HCT116 (cell line): Measurements from ENCODE around the gene THNSL1. TPM values are rescaled to one million over a fixed set of nuclear protein-coding genes. Genes with fewer than 3 reads are reported as not detected.

Source experiments
- ATAC-seq: fragments of 200-7000 bp; cut with Tn5 transposase; 2 replicates; pipeline ENCODE4 v1.9.1; 2020; ENCODE audit warnings: mild to moderate bottlenecking, moderate library complexity
- BruUV-seq: library from RNA; stranded (reverse); fragments of 400-500 nt; replicated peaks from 2 replicates; lab custom pipeline; 2021; lab: Mats Ljungman, UMichigan
- CTCF ChIA-PET: fragments of 300-600 bp; sonication (Branson Sonifier 250); formaldehyde crosslinking; loops from one replicate; lab custom pipeline; 2021; ENCODE audit warnings: antibody characterized with exemption; lab: Charles Lee
- POLR2A ChIA-PET: fragments of 300-600, 350-600 bp; sonication (Branson Sonifier 250); formaldehyde crosslinking; loops from one replicate; lab custom pipeline; 2021; ENCODE audit warnings: antibody characterized with exemption; lab: Charles Lee
- RAD21 ChIA-PET, 2 experiments: fragments of 300-600 bp; sonication (Branson Sonifier 250); formaldehyde crosslinking; loops; one replicate each; lab custom pipeline; 2023; ENCODE audit warnings: low total read pairs in 2 of 2; ENCODE audit not compliant: uncharacterized antibody in 2 of 2, unreplicated experiment in 2 of 2, low non-redundant PET in 1 of 2; lab: Charles Lee
- DNase-seq: peaks from one replicate; pipeline ENCODE4 v3.0.0-alpha.2; 2010; ENCODE audit warnings: low read depth, low spot score
- H2AFZ ChIP-seq: fragments of 200-600 bp; shearing (Covaris generic), sonication (generic); 2 replicates; pipeline ENCODE4 v1.6.1; 2017; ENCODE audit warnings: low read depth, mixed run types, mixed read lengths, antibody characterized with exemption, low read length; ENCODE audit not compliant: poor library complexity, severe bottlenecking
- H3K27ac ChIP-seq: 2 replicates; pipeline ENCODE4 v1.5.1; 2012; ENCODE audit warnings: low read depth, low read length
- H3K27me3 ChIP-seq: fragments of 200-600 bp; sonication (generic); 2 replicates; pipeline ENCODE4 v1.6.1; 2016; ENCODE audit warnings: mixed run types, low read length, mixed read lengths; ENCODE audit not compliant: insufficient read depth
- H3K36me3 ChIP-seq, 2 experiments: fragments of 200-500 bp in 1 of 2; fragments of 200-600 bp in 1 of 2; sonication (Bioruptor generic) in 1 of 2; sonication (generic) in 1 of 2; 2 replicates each; pipeline versions ENCODE4 v1.5.1 to v1.6.1; 2014 to 2016; ENCODE audit warnings: low read length in 2 of 2, inconsistent platforms in 1 of 2, mixed read lengths in 1 of 2, mixed run types in 1 of 2; ENCODE audit not compliant: insufficient read depth in 2 of 2, control insufficient read depth in 1 of 2
- H3K4me1 ChIP-seq, 2 experiments: fragments of 200-600 bp in 1 of 2; sonication (generic) in 1 of 2; 2 replicates each; pipeline versions ENCODE4 v1.5.1 to v1.6.1; 2012 to 2017; ENCODE audit warnings: low read length in 2 of 2, inconsistent platforms in 1 of 2, mild to moderate bottlenecking in 1 of 2, mixed read lengths in 1 of 2, mixed run types in 1 of 2, moderate library complexity in 1 of 2; ENCODE audit not compliant: insufficient read depth in 2 of 2, control insufficient read depth in 1 of 2
- H3K4me2 ChIP-seq: fragments of 200-600 bp; sonication (generic); 2 replicates; pipeline ENCODE4 v1.6.1; 2017; ENCODE audit warnings: mixed run types, low read length, mixed read lengths
- H3K4me3 ChIP-seq, 2 experiments: fragments of 200-600 bp in 1 of 2; sonication (generic) in 1 of 2; replicated peaks in 1 of 2; 2 replicates each; pipeline ENCODE4 v1.5.1; 2011 to 2016; ENCODE audit warnings: low read length in 2 of 2, control low read depth in 1 of 2, low read depth in 1 of 2, mild to moderate bottlenecking in 1 of 2, mixed read lengths in 1 of 2, mixed run types in 1 of 2
- H3K79me2 ChIP-seq: fragments of 200-600 bp; sonication (generic); 2 replicates; pipeline ENCODE4 v1.6.1; 2017; ENCODE audit warnings: mild to moderate bottlenecking, mixed run types, low read length, moderate library complexity, mixed read lengths; ENCODE audit not compliant: insufficient read depth
- H3K9ac ChIP-seq: fragments of 200-600 bp; sonication (generic); 2 replicates; pipeline ENCODE4 v1.6.1; 2016; ENCODE audit warnings: low read length, mixed read lengths
- H3K9me2 ChIP-seq: fragments of 200-600 bp; sonication (generic), shearing (Covaris generic); 2 replicates; pipeline ENCODE4 v1.6.1; 2017; ENCODE audit warnings: mixed run types, mild to moderate bottlenecking, moderate library complexity; ENCODE audit not compliant: insufficient read depth
- H3K9me3 ChIP-seq, 2 experiments: fragments of 200-500 bp in 1 of 2; fragments of 200-600 bp in 1 of 2; sonication (Bioruptor generic) in 1 of 2; sonication (generic) in 1 of 2; 2 replicates each; pipeline ENCODE4 v1.6.1; 2014 to 2017; ENCODE audit warnings: low read length in 2 of 2, mixed read lengths in 2 of 2, inconsistent platforms in 1 of 2, low read depth in 1 of 2, mild to moderate bottlenecking in 1 of 2, mixed run types in 1 of 2, moderate library complexity in 1 of 2; ENCODE audit not compliant: control insufficient read depth in 1 of 2, insufficient read depth in 1 of 2
- H4K20me1 ChIP-seq: fragments of 200-600 bp; sonication (generic), shearing (Covaris generic); 2 replicates; pipeline ENCODE4 v1.6.1; 2017; ENCODE audit warnings: mixed run types, mild to moderate bottlenecking, moderate library complexity; ENCODE audit not compliant: insufficient read depth
- ATF3 ChIP-seq: IDR thresholded peaks from 2 replicates; pipeline ENCODE4 v1.6.1; 2012
- CBX3 ChIP-seq: IDR thresholded peaks from 2 replicates; pipeline ENCODE4 v1.6.1; 2012; ENCODE audit warnings: low read depth
- CEBPB ChIP-seq: IDR thresholded peaks from 2 replicates; pipeline ENCODE4 v1.6.1; 2012; ENCODE audit warnings: low read depth
- CTCF ChIP-seq, 3 experiments: fragments of 200-600 bp in 1 of 3; sonication (generic) in 1 of 3; IDR thresholded peaks in 2 of 3; conservative IDR thresholded peaks in 1 of 3; 2 replicates each; pipeline ENCODE4 v1.5.1; 2012 to 2017; ENCODE audit warnings: low read depth in 2 of 3, low read length in 2 of 3, antibody characterized with exemption in 1 of 3, borderline replicate concordance in 1 of 3, control low read depth in 1 of 3, mild to moderate bottlenecking in 1 of 3, mixed read lengths in 1 of 3, mixed run types in 1 of 3, moderate library complexity in 1 of 3; ENCODE audit not compliant: insufficient read depth in 1 of 3
- EGR1 ChIP-seq: IDR thresholded peaks from 2 replicates; pipeline ENCODE4 v1.6.1; 2012; ENCODE audit warnings: low read depth
- ELF1 ChIP-seq: IDR thresholded peaks from 2 replicates; pipeline ENCODE4 v1.6.1; 2012; ENCODE audit warnings: low read depth, borderline replicate concordance
- EZH2 ChIP-seq: fragments of 200-600 bp; sonication (generic); IDR thresholded peaks from 2 replicates; pipeline ENCODE4 v1.6.1; 2017; ENCODE audit warnings: antibody characterized with exemption, mixed run types
- EZH2phosphoT487 ChIP-seq: fragments of 200-600 bp; IDR thresholded peaks from 2 replicates; pipeline ENCODE4 v1.6.1; 2018; ENCODE audit warnings: antibody characterized with exemption, borderline replicate concordance
- FOSL1 ChIP-seq: IDR thresholded peaks from 2 replicates; pipeline ENCODE4 v1.6.1; 2012; ENCODE audit warnings: low read depth
- JUND ChIP-seq: IDR thresholded peaks from 2 replicates; pipeline ENCODE4 v1.6.1; 2012
- MAX ChIP-seq: IDR thresholded peaks from 2 replicates; pipeline ENCODE4 v1.6.1; 2012
- POLR2A ChIP-seq: IDR thresholded peaks from 2 replicates; pipeline ENCODE4 v1.7.0; 2011; ENCODE audit warnings: borderline replicate concordance; ENCODE audit not compliant: insufficient read depth, insufficient read length; ENCODE audit errors: extremely low read depth
- POLR2AphosphoS5 ChIP-seq: IDR thresholded peaks from 2 replicates; pipeline ENCODE4 v1.6.1; 2011; ENCODE audit warnings: mild to moderate bottlenecking, low read depth, low read length, moderate library complexity
- RAD21 ChIP-seq: IDR thresholded peaks from 2 replicates; pipeline ENCODE4 v1.6.1; 2012; ENCODE audit warnings: low read depth, mild to moderate bottlenecking
- SIN3A ChIP-seq: IDR thresholded peaks from 2 replicates; pipeline ENCODE4 v1.6.1; 2012; ENCODE audit warnings: low read depth
- SRF ChIP-seq: IDR thresholded peaks from 2 replicates; pipeline ENCODE4 v1.6.1; 2012; ENCODE audit warnings: low read depth
- TCF7L2 ChIP-seq: IDR thresholded peaks from 2 replicates; pipeline ENCODE4 v1.7.0; 2011; ENCODE audit warnings: borderline replicate concordance, inconsistent platforms; ENCODE audit not compliant: insufficient read depth, insufficient read length; ENCODE audit errors: extremely low read depth
- YY1 ChIP-seq: IDR thresholded peaks from 2 replicates; pipeline ENCODE4 v1.6.1; 2011; ENCODE audit warnings: low read length, low read depth, moderate library complexity, mild to moderate bottlenecking; ENCODE audit not compliant: insufficient replicate concordance; ENCODE audit errors: extremely low read depth
- ZFX ChIP-seq: fragments of 450-650 bp; IDR thresholded peaks from 2 replicates; pipeline ENCODE4 v1.6.1; 2017
- ZNF274 ChIP-seq: fragments of 200-500 bp; sonication (Bioruptor generic); IDR thresholded peaks from 2 replicates; pipeline ENCODE4 v1.6.1; 2014; ENCODE audit warnings: mild to moderate bottlenecking, low read depth, low read length, inconsistent platforms
- intact Hi-C: fragments of 100-400 bp; cut with micrococcal nuclease; formaldehyde crosslinking; loops from 2 replicates; pipeline ENCODE4 v1.10.0; 2022
- total RNA-seq: library from RNA; stranded (reverse); gene quantifications from one replicate; pipeline ENCODE4 v1.2.1, GENCODE V29; 2021; ENCODE audit not compliant: unreplicated experiment

Gene THNSL1
- total RNA-seq, 1 experiment from 2014 or later: 7.7 TPM

GRCh38 chr10:25049966-25050365, 33.6 kb downstream of the THNSL1 start:
- Histone ChIP-seq H3K4me1 (no peaks in the 10 kb centered on the region), H3K79me2 (no peaks in the 10 kb centered on the region), H3K27me3 (no peaks in the 10 kb centered on the region), H4K20me1 (no peaks in the 10 kb centered on the region), H3K9me2 (no peaks in the 10 kb centered on the region), H3K9me3 (no peaks in the 10 kb centered on the region), H3K27ac (no peak overlapping the region), H3K4me3 (no peak overlapping the region), H3K9ac (no peak overlapping the region), H3K36me3 (no peaks in the 10 kb centered on the region), H3K4me2 (no peak overlapping the region), H2AFZ (no peak overlapping the region)
- TF ChIP-seq CEBPB (no peak), EZH2phosphoT487 (no peak), ZFX (no peak), POLR2A (no peak), JUND (no peak), CBX3 (no peak), ZNF274 (no peak), FOSL1 (no peak), SIN3A (no peak), SRF (no peak), EGR1 (no peak), TCF7L2 (no peak), MAX (no peak), POLR2AphosphoS5 (no peak), ATF3 (no peak), YY1 (no peak), RAD21 (no peak), ELF1 (no peak), CTCF (IDR thresholded peaks at IDR 0.05 in 2 of 3, conservative IDR thresholded peaks at IDR 0.05 in 1 of 3; ENCODE audit: borderline replicate concordance in 1 of 3, insufficient read depth in 1 of 3, low read depth in 2 of 3, low read length in 2 of 3) (no peak), EZH2 (no peak)
- ChIA-PET RAD21 (no interaction called here), POLR2A (no interaction called here), CTCF (no interaction called here)
- ATAC-seq: no peak
- intact Hi-C loops: no loop called here
- no peak for DNase-seq
- BruUV-seq: no TSS peak
